22Rv1 (cell line): ENCODE data around the gene VIPR2.
"Not testable (repeated sequence)": the region's sequence is repeated elsewhere in the genome, so short reads cannot be mapped to it uniquely, and the experiment has no call there.

Experiments
- H3K27ac ChIP-seq: fragments of 450-650 bp; 2 replicates; pipeline ENCODE4 v1.5.1; 2017
- CTCF ChIP-seq: fragments of 450-650 bp; IDR thresholded peaks from 2 replicates; pipeline ENCODE4 v1.5.1; 2017; ENCODE audit warnings: mild to moderate bottlenecking
- ZFX ChIP-seq: fragments of 450-650 bp; IDR thresholded peaks from 2 replicates; pipeline ENCODE4 v1.6.1; 2017; ENCODE audit warnings: antibody characterized with exemption, borderline replicate concordance

Gene VIPR2

GRCh38 chr7:159136442-159136841 lies 8.2 kb downstream of the VIPR2 start:
- TF ChIP-seq ZFX (no peak), CTCF (no peak)

GRCh38 chr7:159136013-159136412 lies 8.7 kb downstream of the VIPR2 start:
- H3K27ac ChIP-seq: no peak overlapping the region
- no peak for TF ChIP-seq ZFX
- no peak for TF ChIP-seq CTCF

More at GRCh38 chr7:159136442-159136841, 8.2 kb downstream of the VIPR2 start:
- H3K27ac ChIP-seq: no peak overlapping the region

- not testable (repeated sequence) for H3K27ac ChIP-seq
Observed at GRCh38 chr7:159132670-159133443, 11.8 kb downstream of the VIPR2 start.

- H3K27ac ChIP-seq: no peak overlapping the region
- TF ChIP-seq CTCF (no peak), ZFX (no peak)
Observed at GRCh38 chr7:159130820-159131219, 13.8 kb downstream of the VIPR2 start.

- no peak overlapping the region for H3K27ac ChIP-seq
- TF ChIP-seq CTCF (no peak), ZFX (no peak)
Observed at GRCh38 chr7:159130199-159130775, 14.4 kb downstream of the VIPR2 start.

GRCh38 chr7:159128767-159129166 lies 15.9 kb downstream of the VIPR2 start:
- TF ChIP-seq CTCF: no peak
- TF ChIP-seq ZFX: no peak
- H3K27ac ChIP-seq: no peak overlapping the region

GRCh38 chr7:159127691-159128642 lies 16.7 kb downstream of the VIPR2 start:
- TF ChIP-seq ZFX: no peak
- TF ChIP-seq CTCF: no peak
- H3K27ac ChIP-seq: no peak overlapping the region
